NCI-H2107 treated with DMSO at 0.1 percent for 48 hours (cell line): ENCODE measurements around the gene PYGM.

ENCODE experiments used
- DNase-seq: peaks from one replicate; lab custom pipeline; 2025; ENCODE audit not compliant: unreplicated experiment; lab: John Stamatoyannopoulos, UW

Gene PYGM

GRCh38 chr11:64754124-64754918 is 5.5 kb downstream of the PYGM start:
- no peak for DNase-seq

- no peak for DNase-seq
Observed at GRCh38 chr11:64753380-64754123, 6.2 kb downstream of the PYGM start.

GRCh38 chr11:64753019-64753379 is 6.8 kb downstream of the PYGM start:
- no peak for DNase-seq

GRCh38 chr11:64752175-64752970 is 7.4 kb downstream of the PYGM start:
- DNase-seq, result no peak

GRCh38 chr11:64751580-64751979 is 8.2 kb downstream of the PYGM start:
- no peak for DNase-seq

- DNase-seq, result no peak
Observed at GRCh38 chr11:64751136-64751535, 8.6 kb downstream of the PYGM start.

- DNase-seq, result no peak
Observed at GRCh38 chr11:64750361-64751054, 9.3 kb downstream of the PYGM start.

GRCh38 chr11:64747961-64748665 is 11.7 kb downstream of the PYGM start:
- DNase-seq, result no peak

GRCh38 chr11:64746486-64746885 is 13.3 kb downstream of the PYGM start:
- DNase-seq, result no peak

GRCh38 chr11:64745521-64746328 is 14.0 kb downstream of the PYGM start:
- DNase-seq, result no peak

- no peak for DNase-seq
Observed at GRCh38 chr11:64745189-64745520, 14.6 kb downstream of the PYGM start.

- no peak for DNase-seq
Observed at GRCh38 chr11:64744544-64745188, 15.1 kb downstream of the PYGM start.

- DNase-seq, result no peak
Observed at GRCh38 chr11:64743591-64744543, 15.9 kb downstream of the PYGM start, which contains the start of gene RASGRP2. Gene RASGRP2 (minus strand): TSS chr11:64744142. CDS start chr11:64742866, 1,276 bp downstream.

- DNase-seq, result no peak
Observed at GRCh38 chr11:64742889-64743590, 16.7 kb downstream of the PYGM start.

- DNase-seq, result no peak
Observed at GRCh38 chr11:64742087-64742888, 17.5 kb downstream of the PYGM start.

- no peak for DNase-seq
Observed at GRCh38 chr11:64741375-64742086, 18.2 kb downstream of the PYGM start.
